Mesothelial cell of epicardium (in vitro differentiated cells): Measurements from ENCODE around the gene NPIPB8. TPM values are rescaled to one million over a fixed set of nuclear protein-coding genes. Genes with fewer than 3 reads are reported as not detected.
"Not testable (repeated sequence)": the region's sequence is repeated elsewhere in the genome, so short reads cannot be mapped to it uniquely, and the experiment has no call there.

Experiments used
- DNase-seq, 2 experiments: peaks; one replicate each; pipeline ENCODE4 v3.0.0; 2021; ENCODE audit warnings: low spot score in 2 of 2; ENCODE audit not compliant: unreplicated experiment in 2 of 2
- H3K27ac Mint-ChIP-seq: 2 replicates; pipeline ENCODE4 v1.8.0; 2021; ENCODE audit warnings: mixed read lengths
- H3K27me3 Mint-ChIP-seq: 2 replicates; pipeline ENCODE4 v1.8.0; 2021; ENCODE audit warnings: low read depth, mixed read lengths
- H3K36me3 Mint-ChIP-seq: 2 replicates; pipeline ENCODE4 v1.8.0; 2021; ENCODE audit warnings: mixed read lengths
- H3K4me1 Mint-ChIP-seq: 2 replicates; pipeline ENCODE4 v1.8.0; 2021; ENCODE audit warnings: mixed read lengths
- H3K4me3 Mint-ChIP-seq: 2 replicates; pipeline ENCODE4 v1.8.0; 2021; ENCODE audit warnings: mild to moderate bottlenecking, moderate library complexity, mixed read lengths
- H3K9me3 Mint-ChIP-seq: 2 replicates; pipeline ENCODE4 v1.8.0; 2021; ENCODE audit warnings: mixed read lengths
- CTCF ChIP-seq: fragments of 200-600 bp; sonication (generic); IDR thresholded peaks from one replicate; pipeline ENCODE4 v1.5.0; 2021; ENCODE audit warnings: antibody characterized with exemption; ENCODE audit not compliant: unreplicated experiment
- total RNA-seq: library from RNA; stranded (reverse); gene quantifications from 3 replicates; pipeline ENCODE4 v1.2.1, GENCODE V29; 2021

Gene NPIPB8
- total RNA-seq, 1 donor from 2014 or later: 0.49 TPM

DNA sequence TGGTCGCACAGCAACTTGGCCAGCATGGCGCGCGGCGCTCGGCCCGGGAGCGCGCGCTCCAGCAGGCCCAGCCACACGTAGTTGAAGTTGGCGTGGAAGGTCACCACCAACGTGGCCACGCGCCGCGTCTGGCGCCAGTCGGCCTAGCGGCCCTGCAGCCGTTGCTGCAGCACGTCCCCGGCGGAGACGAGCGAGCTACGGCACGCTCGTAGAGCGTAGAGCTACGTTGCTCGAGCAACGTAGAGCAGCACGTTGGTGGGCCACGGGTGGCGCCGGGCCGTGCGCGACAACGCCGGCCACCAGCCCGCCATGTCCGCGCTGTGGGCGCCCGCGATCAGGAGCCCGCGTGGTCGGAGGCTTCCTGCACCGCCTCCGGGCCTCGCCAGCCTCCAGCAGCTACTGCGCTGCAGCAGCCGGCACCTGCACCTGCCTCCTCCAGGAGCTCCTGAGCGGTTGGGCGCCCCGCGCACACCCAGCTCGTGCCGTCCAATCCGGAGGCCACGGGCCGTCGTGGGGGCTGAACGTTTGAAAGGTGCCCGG lies 14.6 kb upstream of the NPIPB8 start:
- Mint-ChIP-seq H3K4me3 (no peak overlapping the region), H3K9me3 (no peaks in the 10 kb centered on the region), H3K27ac (no peak overlapping the region), H3K4me1 (peaks cover 4% of the 10 kb centered on the region), H3K36me3 (no peaks in the 10 kb centered on the region), H3K27me3 (peaks cover 3% of the 10 kb centered on the region)
- DNase-seq: no peak
- no peak for TF ChIP-seq CTCF

DNA sequence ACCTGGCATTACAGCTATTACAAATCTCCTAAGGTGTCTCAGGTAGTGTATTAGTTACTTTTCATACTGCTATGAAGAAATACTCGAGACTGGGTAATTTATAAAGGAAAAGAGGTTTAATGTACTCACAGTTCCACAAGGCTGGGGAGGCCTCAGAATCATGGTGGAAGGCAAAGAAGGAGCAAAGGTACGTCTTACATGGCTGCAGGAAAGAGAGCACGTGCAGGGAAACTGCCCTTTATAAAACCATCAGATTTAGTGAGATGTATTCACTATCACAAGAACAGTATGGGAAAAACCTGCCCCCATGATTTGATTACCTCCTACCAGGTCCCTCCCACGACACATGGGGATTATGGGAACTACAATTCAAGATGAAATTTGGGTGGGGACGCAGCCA lies 7.0 kb upstream of the NPIPB8 start:
- H3K36me3 Mint-ChIP-seq: not testable (repeated sequence)

DNA sequence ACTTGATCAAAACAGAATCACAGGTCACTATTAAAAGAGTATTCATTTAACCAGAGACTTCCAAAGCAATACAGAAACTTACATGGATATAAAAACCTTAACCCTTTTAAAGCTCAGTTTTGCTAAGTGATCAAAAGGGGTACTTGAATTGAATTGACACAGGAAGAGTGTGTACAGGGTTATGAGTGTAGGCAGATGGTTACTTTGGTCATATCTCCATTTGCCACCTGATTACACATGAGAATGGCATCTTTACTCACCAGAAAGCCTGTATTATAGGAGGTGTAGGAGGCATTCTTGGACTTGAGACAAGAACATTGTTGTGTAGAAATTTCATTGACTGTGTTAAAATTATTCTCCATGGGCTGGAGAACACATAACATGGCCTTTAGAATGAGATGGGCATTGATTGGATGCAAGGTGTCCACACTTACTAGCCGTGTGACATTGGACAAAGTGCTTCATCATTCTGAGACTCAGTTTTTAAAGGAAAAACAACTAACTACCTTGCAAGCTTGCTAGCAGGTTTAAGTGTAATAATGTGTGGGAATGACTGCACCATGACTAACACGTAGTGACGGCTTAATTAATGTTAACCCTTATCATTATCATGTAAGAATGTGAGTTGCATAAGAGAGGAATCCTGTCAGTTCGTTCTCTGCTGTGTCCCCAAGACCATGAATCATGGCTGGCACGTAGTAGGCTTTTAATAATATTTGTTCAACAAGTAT lies 1.6 kb upstream of the NPIPB8 start:
- H3K4me3 Mint-ChIP-seq, H3K36me3 Mint-ChIP-seq, H3K9me3 Mint-ChIP-seq, H3K27ac Mint-ChIP-seq, H3K4me1 Mint-ChIP-seq, H3K27me3 Mint-ChIP-seq, DNase-seq: not testable (repeated sequence)

More for the DNA sequence above, 7.0 kb upstream of the NPIPB8 start:
- not testable (repeated sequence) for H3K27ac Mint-ChIP-seq, H3K4me3 Mint-ChIP-seq, H3K9me3 Mint-ChIP-seq, H3K27me3 Mint-ChIP-seq, DNase-seq, H3K4me1 Mint-ChIP-seq

GRCh38 chr16:28638359-28638758 lies 494 bp downstream of the NPIPB8 start:
- not testable (repeated sequence) for H3K36me3 Mint-ChIP-seq, DNase-seq, H3K4me1 Mint-ChIP-seq, H3K4me3 Mint-ChIP-seq, H3K9me3 Mint-ChIP-seq, H3K27me3 Mint-ChIP-seq, H3K27ac Mint-ChIP-seq

- not testable (repeated sequence) for DNase-seq, H3K4me1 Mint-ChIP-seq, H3K9me3 Mint-ChIP-seq, H3K27me3 Mint-ChIP-seq, H3K4me3 Mint-ChIP-seq, H3K36me3 Mint-ChIP-seq, H3K27ac Mint-ChIP-seq
Measured at GRCh38 chr16:28639959-28640358, 2.1 kb downstream of the NPIPB8 start.

- not testable (repeated sequence) for H3K4me3 Mint-ChIP-seq, H3K4me1 Mint-ChIP-seq, DNase-seq, H3K27me3 Mint-ChIP-seq, H3K9me3 Mint-ChIP-seq, H3K27ac Mint-ChIP-seq, H3K36me3 Mint-ChIP-seq
Measured at GRCh38 chr16:28666264-28666663, 28.4 kb downstream of the NPIPB8 start.

DNA sequence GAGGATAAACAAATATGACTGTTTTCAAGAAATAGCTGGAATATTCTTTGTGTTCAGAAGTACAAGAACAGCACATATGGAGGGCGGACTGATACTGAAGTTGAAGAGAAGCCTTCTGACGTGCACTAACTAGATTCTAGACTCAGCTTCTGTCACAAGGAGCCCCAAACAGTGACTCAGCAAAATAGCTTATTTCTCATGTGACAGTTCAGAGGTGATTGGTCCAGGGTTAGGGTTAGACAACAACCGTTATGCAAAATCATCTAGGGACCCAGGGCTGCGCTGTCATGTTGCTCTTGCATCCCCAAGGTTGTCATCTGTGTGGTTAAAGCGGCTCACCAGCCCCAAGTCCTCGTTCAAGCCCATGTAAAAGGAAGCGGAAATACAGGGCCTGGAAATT lies 29.6 kb downstream of the NPIPB8 start:
- H3K9me3 Mint-ChIP-seq, H3K27ac Mint-ChIP-seq, H3K4me1 Mint-ChIP-seq, H3K36me3 Mint-ChIP-seq, H3K4me3 Mint-ChIP-seq, DNase-seq, H3K27me3 Mint-ChIP-seq: not testable (repeated sequence)

DNA sequence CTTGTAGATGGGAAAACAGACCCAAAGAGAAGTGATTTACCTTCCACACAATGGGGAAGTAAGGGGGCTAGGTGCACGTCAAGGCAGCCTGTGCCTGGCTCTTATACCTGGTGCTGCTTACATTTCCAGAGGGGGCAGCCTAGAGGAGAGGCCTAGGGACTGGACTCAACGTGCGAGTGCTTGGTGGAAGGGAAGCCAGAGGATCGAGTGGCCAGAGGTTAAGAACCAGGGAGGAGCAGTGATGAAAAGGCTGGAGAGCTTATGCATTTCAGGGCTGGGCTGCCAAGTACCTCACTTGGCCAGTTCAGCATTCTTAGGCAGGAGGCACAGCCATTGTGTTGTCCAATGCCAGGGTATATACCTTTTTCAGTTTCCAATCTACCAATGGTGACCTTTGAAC lies 30.3 kb downstream of the NPIPB8 start:
- not testable (repeated sequence) for H3K36me3 Mint-ChIP-seq, H3K9me3 Mint-ChIP-seq, H3K4me1 Mint-ChIP-seq, H3K27me3 Mint-ChIP-seq, DNase-seq, H3K4me3 Mint-ChIP-seq, H3K27ac Mint-ChIP-seq

DNA sequence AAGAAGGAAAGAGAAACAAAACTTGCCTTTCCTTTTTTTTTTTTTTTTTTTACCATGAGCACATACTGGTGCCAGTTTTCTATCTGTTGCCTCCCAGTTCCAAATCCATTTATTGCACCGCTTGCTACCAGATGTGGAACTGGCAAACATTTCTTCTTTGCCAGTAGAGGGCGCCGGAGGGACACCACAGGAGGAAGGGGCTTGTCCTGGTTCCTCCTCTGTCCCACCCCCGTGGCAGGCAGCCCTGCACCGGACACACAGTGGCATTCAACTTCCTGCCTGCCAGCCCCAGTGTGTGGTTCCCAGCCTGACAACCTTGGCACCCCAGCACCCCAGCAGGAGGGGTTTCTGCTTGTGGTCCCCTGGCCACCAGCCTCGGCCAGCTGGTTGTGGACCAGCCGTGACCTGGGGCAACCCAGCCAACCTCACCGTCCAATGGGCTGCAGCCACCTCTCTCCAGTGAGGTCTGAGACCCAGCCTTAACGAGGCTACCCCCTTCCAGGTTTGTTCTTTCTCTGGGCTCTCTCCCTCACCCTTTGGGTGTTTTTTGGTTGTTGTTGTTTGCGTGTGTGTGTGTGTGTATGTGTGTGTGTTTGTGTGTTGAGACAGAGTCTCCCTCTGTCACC lies 50.6 kb downstream of the NPIPB8 start:
- H3K4me3 Mint-ChIP-seq, H3K4me1 Mint-ChIP-seq, H3K9me3 Mint-ChIP-seq, H3K27ac Mint-ChIP-seq, H3K36me3 Mint-ChIP-seq, H3K27me3 Mint-ChIP-seq, DNase-seq: not testable (repeated sequence)

- DNase-seq, H3K27ac Mint-ChIP-seq, H3K36me3 Mint-ChIP-seq, H3K4me1 Mint-ChIP-seq, H3K9me3 Mint-ChIP-seq, H3K4me3 Mint-ChIP-seq, H3K27me3 Mint-ChIP-seq: not testable (repeated sequence)
Measured at GRCh38 chr16:28689425-28689824, 51.6 kb downstream of the NPIPB8 start.

DNA sequence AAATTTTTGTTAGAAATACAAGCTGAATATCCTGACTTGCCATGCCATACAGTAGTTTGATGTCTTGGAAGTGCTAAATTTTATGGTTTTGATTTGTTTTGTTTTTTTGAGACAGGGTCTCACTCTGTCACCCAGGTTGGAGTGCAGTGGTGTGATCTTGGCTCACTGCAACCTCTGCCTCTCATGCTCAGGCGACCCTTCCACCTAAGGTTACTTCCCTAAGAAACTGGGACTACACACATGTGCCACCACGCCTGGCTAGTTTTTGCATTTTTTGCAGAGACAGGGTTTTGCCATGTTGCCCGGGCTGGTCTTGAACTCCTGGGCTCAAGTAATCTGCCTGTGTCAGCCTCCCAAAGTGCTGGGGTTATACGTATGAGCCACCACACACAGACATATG lies 53.9 kb downstream of the NPIPB8 start:
- not testable (repeated sequence) for H3K27ac Mint-ChIP-seq, H3K4me3 Mint-ChIP-seq, DNase-seq, H3K27me3 Mint-ChIP-seq, H3K4me1 Mint-ChIP-seq, H3K36me3 Mint-ChIP-seq, H3K9me3 Mint-ChIP-seq

- H3K27me3 Mint-ChIP-seq, H3K27ac Mint-ChIP-seq, H3K9me3 Mint-ChIP-seq, DNase-seq, H3K4me1 Mint-ChIP-seq, H3K36me3 Mint-ChIP-seq, H3K4me3 Mint-ChIP-seq: not testable (repeated sequence)
Measured at GRCh38 chr16:28693257-28693950, 55.5 kb downstream of the NPIPB8 start.

DNA sequence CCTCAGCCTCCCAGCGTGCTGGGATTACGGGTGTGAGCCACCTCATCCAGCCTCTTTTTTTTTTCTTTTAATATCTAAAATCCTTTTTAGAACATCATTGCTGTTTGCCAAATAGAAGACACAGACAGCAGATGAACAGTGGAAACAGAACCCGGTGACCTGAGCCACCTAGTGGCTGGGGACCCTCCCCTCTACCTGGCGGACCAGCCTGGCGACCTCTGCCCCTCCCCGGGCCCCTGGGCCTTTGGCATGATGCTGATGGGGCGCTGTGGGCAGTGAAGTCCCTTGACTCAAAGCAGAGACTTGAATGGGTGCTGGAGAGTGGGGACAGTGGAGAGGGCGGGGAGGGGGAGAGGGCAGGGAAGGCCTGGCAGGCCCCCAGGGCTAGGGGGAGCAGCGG lies 61.9 kb downstream of the NPIPB8 start:
- not testable (repeated sequence) for H3K36me3 Mint-ChIP-seq, H3K4me1 Mint-ChIP-seq, DNase-seq

More for the DNA sequence above, 61.9 kb downstream of the NPIPB8 start:
- H3K27me3 Mint-ChIP-seq, H3K27ac Mint-ChIP-seq, H3K9me3 Mint-ChIP-seq, H3K4me3 Mint-ChIP-seq: not testable (repeated sequence)
